K562 (cell line): Measurements from ENCODE around the gene MAP3K4. TPM values are rescaled to one million over a fixed set of nuclear protein-coding genes. Genes with fewer than 3 reads are reported as not detected.

Experiments used
- CEBPZ ChIP-seq: fragments of 150-350 bp; IDR thresholded peaks from 2 replicates; pipeline ENCODE4 v1.6.1; 2014; ENCODE audit warnings: low read depth, mild to moderate bottlenecking, low read length, borderline replicate concordance
- CHD7 ChIP-seq: fragments of 200-600 bp; sonication (generic); IDR thresholded peaks from one replicate; pipeline ENCODE4 v1.6.1; 2012; ENCODE audit warnings: mild to moderate bottlenecking, low read depth, low read length, inconsistent platforms
- CREB3L1 ChIP-seq: fragments of 450-650 bp; IDR thresholded peaks from 2 replicates; pipeline ENCODE4 v1.6.1; 2014; ENCODE audit warnings: low read depth, mild to moderate bottlenecking, moderate library complexity, borderline replicate concordance
- PHB2 ChIP-seq: fragments of 450-650 bp; IDR thresholded peaks from 2 replicates; pipeline ENCODE4 v1.6.1; 2017; ENCODE audit warnings: low read depth
- POLR2A ChIP-seq: fragments of 450-650 bp; conservative IDR thresholded peaks from 2 replicates; pipeline ENCODE4 v1.6.1; 2016
- RNF2 ChIP-seq: sonication (generic); IDR thresholded peaks from 2 replicates; pipeline ENCODE4 v1.6.1; 2016
- TEAD4 ChIP-seq, 2 experiments: sonication (generic) in 1 of 2; formaldehyde crosslinking in 1 of 2; IDR thresholded peaks; 2 replicates each; pipeline versions ENCODE4 v1.6.1 to v1.8.0; 2012 to 2022; ENCODE audit warnings: borderline replicate concordance in 1 of 2, inconsistent platforms in 1 of 2, low read length in 1 of 2, mild to moderate bottlenecking in 1 of 2, missing genetic modification reagents in 1 of 2
- polyA plus RNA-seq, 8 experiments: library from polyadenylated mRNA; depleted of rRNA in 4 of 8; stranded (reverse) in 5 of 8; unstranded in 3 of 8; fragments of >200 nt; fragmentation: Nextera tagmentation in 2 of 8; fragmentation: Illumina TruSeq in 1 of 8; extraction: Ambion mirVana in 2 of 8; extraction: Trizol in 1 of 8; gene quantifications; 2 replicates each; pipeline versions ENCODE4 v1.2.1 to v1.2.3, GENCODE V29; 2011 to 2014; ENCODE audit warnings: inconsistent platforms in 1 of 8, missing spikeins in 1 of 8
- total RNA-seq, 7 experiments: library from RNA; depleted of rRNA in 6 of 7; stranded (reverse); fragments of >200 nt in 6 of 7; fragmentation: Illumina TruSeq in 2 of 7; extraction: Trizol in 2 of 7; gene quantifications; 2 replicates each; pipeline versions ENCODE4 v1.2.1 to v1.2.3, GENCODE V29; 2011 to 2021; ENCODE audit warnings: low replicate concordance in 1 of 7

Gene MAP3K4
- total and polyA plus RNA-seq, 9 of the 15 experiments (the other 6 are each of a cell fraction or from before 2014, with no cell fraction given), result 21.0 to 77.2 (median 48.9) TPM

GRCh38 chr6:160991406-160992060, at the start of gene MAP3K4 (continued):
- TF ChIP-seq CREB3L1, result peak; percentile 22; the same call in 1 of the 2 replicates
- TF ChIP-seq TEAD4 (IDR thresholded peaks at IDR 0.05; ENCODE audit: low read length), result 0 out of 2 replicates have a peak, but pooled peaks have one; percentile 31
- peak; percentile 93 for TF ChIP-seq TEAD4 (CRISPR knock-in tag; IDR thresholded peaks at IDR 0.05; ENCODE audit: borderline replicate concordance)
- TF ChIP-seq CEBPZ, result no peak
- TF ChIP-seq RNF2, result peak; percentile 68
- peak; percentile 85 for TF ChIP-seq POLR2A
- no peak for TF ChIP-seq CHD7
- TF ChIP-seq PHB2, result no peak
